Thymus (tissue), 11 donors: ENCODE data around the gene DNAH14. TPM values are rescaled to one million over a fixed set of nuclear protein-coding genes. Genes with fewer than 3 reads are reported as not detected.
"Not testable (repeated sequence)": the region's sequence is repeated elsewhere in the genome, so short reads cannot be mapped to it uniquely, and the experiment has no call there.

Experiments used
- DNase-seq, 9 donors: peaks; one replicate each; pipeline ENCODE4 v3.0.0-alpha.2; 2013; ENCODE audit warnings: low spot score in 9 of 9, low read depth in 6 of 9, missing footprints in 1 of 9
- H3K27ac ChIP-seq, 2 donors: one replicate each; pipeline ENCODE4 v1.5.1; 2013; ENCODE audit warnings: control low read depth in 1 of 2, low read depth in 1 of 2, low read length in 1 of 2, mild to moderate bottlenecking in 1 of 2, moderate library complexity in 1 of 2
- H3K27me3 ChIP-seq, 2 donors: one replicate each; pipeline ENCODE4 v1.5.1; 2013; ENCODE audit warnings: low read length in 1 of 2; ENCODE audit not compliant: control insufficient read depth in 2 of 2, insufficient read depth in 1 of 2
- H3K36me3 ChIP-seq, 2 donors: one replicate each; pipeline ENCODE4 v1.5.1; 2013; ENCODE audit warnings: low read length in 1 of 2, mild to moderate bottlenecking in 1 of 2, moderate library complexity in 1 of 2; ENCODE audit not compliant: control insufficient read depth in 2 of 2, insufficient read depth in 2 of 2
- H3K4me1 ChIP-seq, 2 donors: one replicate each; pipeline ENCODE4 v1.5.1; 2013; ENCODE audit warnings: low read length in 2 of 2; ENCODE audit not compliant: control insufficient read depth in 2 of 2, insufficient read depth in 2 of 2
- H3K4me3 ChIP-seq, 2 donors: one replicate each; pipeline ENCODE4 v1.5.1; 2013; ENCODE audit warnings: low read length in 2 of 2, control low read depth in 1 of 2, mild to moderate bottlenecking in 1 of 2
- H3K9me3 ChIP-seq, 2 donors: one replicate each; pipeline ENCODE4 v1.5.1; 2013; ENCODE audit warnings: low read length in 1 of 2, mild to moderate bottlenecking in 1 of 2; ENCODE audit not compliant: control insufficient read depth in 2 of 2, insufficient read depth in 1 of 2
- WGBS: extraction: QIAGEN DNeasy Blood & Tissue Kit; methylation state at CpG from one replicate; pipeline ENCODE4 v1.1.7; 2013; 5-methylcytosine and 5-hydroxymethylcytosine counted together
- polyA plus RNA-seq: library from polyadenylated mRNA; stranded (reverse); fragments of 200-250 nt; gene quantifications from one replicate; pipeline ENCODE4 v1.2.3, GENCODE V29; 2013
- total RNA-seq: library from RNA; stranded (reverse); fragments of 120-200 nt; gene quantifications from one replicate; pipeline ENCODE4 v1.2.4, GENCODE V29; 2013
- donor health status: healthy.

DNAH14 gene
- total and polyA plus RNA-seq, 2 donors: 5.0 to 31.9 TPM

- Histone ChIP-seq H3K4me3 (no peak overlapping the region), H3K27ac (no peak overlapping the region), H3K27me3 (no peaks in the 10 kb centered on the region), H3K36me3 (no peaks in the 10 kb centered on the region), H3K9me3 (no peaks in the 10 kb centered on the region), H3K4me1 (no peaks in the 10 kb centered on the region)
- no peak for DNase-seq
- 87% methylated on average over 5 of the region's 5 CpGs for WGBS
Observed at GRCh38 chr1:225146478-225146877, 217.0 kb downstream of the DNAH14 start.

GRCh38 chr1:225147791-225148190, 218.3 kb downstream of the DNAH14 start:
- DNase-seq: not testable (repeated sequence)

GRCh38 chr1:225152061-225152460, 222.6 kb downstream of the DNAH14 start:
- DNase-seq: no peak
- no peaks in the 10 kb centered on the region for H3K27me3 ChIP-seq
- H3K27ac ChIP-seq: no peak overlapping the region
- no peak overlapping the region for H3K4me3 ChIP-seq
- no peaks in the 10 kb centered on the region for H3K4me1 ChIP-seq
- H3K36me3 ChIP-seq: no peaks in the 10 kb centered on the region
- H3K9me3 ChIP-seq: no peaks in the 10 kb centered on the region

More at GRCh38 chr1:225147791-225148190, 218.3 kb downstream of the DNAH14 start:
- not testable (repeated sequence) for H3K9me3 ChIP-seq, H3K27me3 ChIP-seq, H3K27ac ChIP-seq, H3K36me3 ChIP-seq, H3K4me1 ChIP-seq, H3K4me3 ChIP-seq

GRCh38 chr1:225155555-225155954, 226.1 kb downstream of the DNAH14 start:
- Histone ChIP-seq H3K36me3 (no peaks in the 10 kb centered on the region), H3K27ac (no peak overlapping the region), H3K4me1 (no peaks in the 10 kb centered on the region), H3K27me3 (no peaks in the 10 kb centered on the region), H3K4me3 (no peak overlapping the region), H3K9me3 (no peaks in the 10 kb centered on the region)
- WGBS: 89% methylated on average over 1 of the region's 1 CpG
- DNase-seq: peak in 2 of 9 donors; percentile 21 to 63

- H3K36me3 ChIP-seq: no peaks in the 10 kb centered on the region
- peak in 3 of 9 donors; percentile 2 to 20 (median 4) for DNase-seq
- no peaks in the 10 kb centered on the region for H3K4me1 ChIP-seq
- H3K27ac ChIP-seq: no peak overlapping the region
- H3K4me3 ChIP-seq: no peak overlapping the region
- no peaks in the 10 kb centered on the region for H3K9me3 ChIP-seq
- H3K27me3 ChIP-seq: no peaks in the 10 kb centered on the region
- 21% methylated on average over 3 of the region's 3 CpGs for WGBS
Observed at GRCh38 chr1:225156254-225156653, 226.8 kb downstream of the DNAH14 start.

- Histone ChIP-seq H3K9me3 (no peaks in the 10 kb centered on the region), H3K27me3 (no peaks in the 10 kb centered on the region), H3K4me1 (no peaks in the 10 kb centered on the region), H3K27ac (no peak overlapping the region), H3K36me3 (no peaks in the 10 kb centered on the region), H3K4me3 (no peak overlapping the region)
- 98% methylated on average over 4 of the region's 4 CpGs for WGBS
- DNase-seq: no peak
Observed at GRCh38 chr1:225158291-225158690, 228.8 kb downstream of the DNAH14 start.

DNA sequence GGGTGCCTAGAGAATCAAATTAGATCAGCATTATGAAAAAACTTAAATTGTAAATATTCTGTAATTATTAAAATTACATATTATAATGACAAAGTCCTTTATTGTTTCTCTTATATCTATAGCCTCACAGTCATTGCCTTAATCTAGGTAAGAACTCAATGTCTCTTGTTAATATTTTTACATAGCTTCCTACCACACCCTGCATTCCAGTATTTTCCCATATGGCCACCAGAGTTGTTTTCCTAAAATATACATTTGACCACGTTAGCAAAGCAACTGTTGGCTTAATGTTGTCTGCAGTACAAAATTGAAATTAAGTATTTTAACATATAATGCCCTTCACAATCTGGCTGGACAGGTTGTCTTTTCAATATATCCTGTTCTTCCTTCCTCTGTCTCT, 230.3 kb downstream of the DNAH14 start:
- H3K4me3 ChIP-seq: no peak overlapping the region
- DNase-seq: no peak
- 86% methylated on average over 1 of the region's 1 CpG for WGBS

GRCh38 chr1:225177409-225177808, 247.9 kb downstream of the DNAH14 start:
- not testable (repeated sequence) for H3K27ac ChIP-seq, H3K4me3 ChIP-seq, H3K9me3 ChIP-seq, DNase-seq, H3K4me1 ChIP-seq, H3K36me3 ChIP-seq, H3K27me3 ChIP-seq
- 96% methylated on average over 3 of the region's 3 CpGs for WGBS

More for the DNA sequence above, 230.3 kb downstream of the DNAH14 start:
- no peaks in the 10 kb centered on the region for H3K27me3 ChIP-seq
- no peaks in the 10 kb centered on the region for H3K9me3 ChIP-seq
- H3K36me3 ChIP-seq: no peaks in the 10 kb centered on the region
- no peaks in the 10 kb centered on the region for H3K4me1 ChIP-seq
- H3K27ac ChIP-seq: no peak overlapping the region

DNA sequence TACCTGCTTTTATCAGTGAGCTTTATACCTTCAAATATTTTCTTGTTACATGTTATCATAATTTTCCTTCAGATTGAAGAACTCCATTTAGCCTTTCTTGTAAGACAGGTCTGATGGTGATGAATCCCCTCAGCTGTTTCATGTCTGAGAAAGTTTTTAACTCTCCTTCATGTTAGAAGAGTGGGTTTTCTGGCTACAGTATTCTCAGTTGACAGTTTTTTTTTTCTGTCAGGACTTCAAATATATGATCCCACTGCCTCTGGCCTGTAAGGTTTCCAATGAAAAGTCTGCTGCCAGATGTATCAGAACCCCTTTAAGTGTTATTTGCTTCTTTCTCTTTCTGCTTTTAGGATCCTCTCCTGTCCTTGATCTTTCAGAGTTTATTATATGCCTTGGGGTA, 250.2 kb downstream of the DNAH14 start:
- DNase-seq: no peak
- Histone ChIP-seq H3K27ac (no peak overlapping the region), H3K9me3 (peaks cover 0 to 8% of the 10 kb centered on the region in 2 donors), H3K36me3 (no peaks in the 10 kb centered on the region), H3K4me1 (no peaks in the 10 kb centered on the region), H3K27me3 (no peaks in the 10 kb centered on the region), H3K4me3 (no peak overlapping the region)

- Histone ChIP-seq H3K4me1 (no peaks in the 10 kb centered on the region), H3K9me3 (peaks cover 0 to 2% of the 10 kb centered on the region in 2 donors), H3K27ac (no peak overlapping the region), H3K36me3 (no peaks in the 10 kb centered on the region), H3K4me3 (no peak overlapping the region), H3K27me3 (no peaks in the 10 kb centered on the region)
- no peak for DNase-seq
- 98% methylated on average over 1 of the region's 1 CpG for WGBS
Observed at GRCh38 chr1:225182716-225183115, 253.2 kb downstream of the DNAH14 start.
